PFSK-1 (cell line): ENCODE measurements around the gene IYD.

Source experiments
- FOXP2 ChIP-seq: optimal IDR thresholded peaks from 2 replicates; pipeline ENCODE3; 2011; ENCODE audit warnings: borderline replicate concordance, control low read depth, inconsistent platforms; ENCODE audit not compliant: insufficient read depth; ENCODE audit errors: extremely low read length, extremely low read depth
- POLR2AphosphoS5 ChIP-seq: IDR thresholded peaks from 2 replicates; pipeline ENCODE4 v1.6.1; 2012; ENCODE audit warnings: low read depth, mild to moderate bottlenecking, control low read depth, low read length, moderate library complexity
- REST ChIP-seq, 2 experiments: IDR thresholded peaks; 2 replicates each; pipeline versions ENCODE4 v1.6.1 to v1.8.0; 2011 to 2012; ENCODE audit warnings: low read depth in 2 of 2, low read length in 2 of 2, control low read depth in 1 of 2, inconsistent platforms in 1 of 2, mild to moderate bottlenecking in 1 of 2, moderate library complexity in 1 of 2; ENCODE audit not compliant: insufficient read depth in 1 of 2
- SIN3A ChIP-seq: IDR thresholded peaks from 2 replicates; pipeline ENCODE4 v1.6.1; 2012; ENCODE audit warnings: mild to moderate bottlenecking, low read length, moderate library complexity, borderline replicate concordance; ENCODE audit not compliant: insufficient read depth
- TAF1 ChIP-seq: IDR thresholded peaks from 2 replicates; pipeline ENCODE4 v1.6.1; 2012; ENCODE audit warnings: low read length, control low read depth, borderline replicate concordance; ENCODE audit not compliant: insufficient read depth

Gene IYD

GRCh38 chr6:150394053-150394898 lies 25.5 kb downstream of the IYD start:
- no peak for TF ChIP-seq REST (IDR thresholded peaks at IDR 0.05; ENCODE audit: insufficient read depth in 1 of 2, low read depth in 2 of 2, low read length in 2 of 2)

- TF ChIP-seq POLR2AphosphoS5: no peak
- no peak for TF ChIP-seq SIN3A
- no peak for TF ChIP-seq REST (IDR thresholded peaks at IDR 0.05; ENCODE audit: insufficient read depth in 1 of 2, low read depth in 2 of 2, low read length in 2 of 2)
- no peak for TF ChIP-seq TAF1
- no peak for TF ChIP-seq FOXP2
These were observed 26.1 kb downstream of the IYD start for GRCh38 chr6:150394899-150395295.

GRCh38 chr6:150395388-150396009 lies 26.7 kb downstream of the IYD start:
- TF ChIP-seq SIN3A: no peak

- TF ChIP-seq REST (IDR thresholded peaks at IDR 0.05; ENCODE audit: insufficient read depth in 1 of 2, low read depth in 2 of 2, low read length in 2 of 2): no peak
- no peak for TF ChIP-seq FOXP2
- TF ChIP-seq SIN3A: 0 out of 2 replicates have a peak, but pooled peaks have one; percentile 39
These were observed 34.8 kb downstream of the IYD start for GRCh38 chr6:150403458-150404246.

- TF ChIP-seq FOXP2 (no peak), TAF1 (no peak), POLR2AphosphoS5 (no peak), REST (IDR thresholded peaks at IDR 0.05; ENCODE audit: insufficient read depth in 1 of 2, low read depth in 2 of 2, low read length in 2 of 2) (no peak), SIN3A (no peak)
These were observed 38.1 kb downstream of the IYD start for GRCh38 chr6:150406948-150407347.
